ENCODE data around the gene MALRD1. TPM values are rescaled to one million over a fixed set of nuclear protein-coding genes. Genes with fewer than 3 reads are reported as not detected.

Gene MALRD1
- total RNA-seq, 4 donors from 2014 or later = 0.75 to 2.4 (median 0.82) TPM; not detected in 1

- TF ChIP-seq CTCF (IDR thresholded peaks at IDR 0.05) (no peak), EP300 (IDR thresholded peaks at IDR 0.05; ENCODE audit: low read depth) (no peak), POLR2A (IDR thresholded peaks at IDR 0.05) (no peak), POLR2AphosphoS5 (IDR thresholded peaks at IDR 0.05) (no peak)
- Histone ChIP-seq H3K27ac (no peak overlapping the region), H3K9me3 (no peaks in the 10 kb centered on the region), H3K4me3 (no peak overlapping the region), H3K4me1 (no peaks in the 10 kb centered on the region), H3K36me3 (no peaks in the 10 kb centered on the region), H3K27me3 (no peaks in the 10 kb centered on the region)
- intact Hi-C loops (cut with DNase I; ENCODE audit: low total_unique reads) (no loop called here), in situ Hi-C loops (cut with MboI; ENCODE audit: low pct_ligation_motif_present in 1 of 4, low pct_unique_long_range_greater_than_20kb in 1 of 4, low sequenced_read_pairs in 3 of 4) (no loop called here)
- no peak for DNase-seq
- 80 to 90% methylated on average over 2 of the region's 2 CpGs for WGBS, 2 donors (ENCODE audit: low coverage in 1 of 2)
These were observed 403.3 kb downstream of the MALRD1 start for GRCh38 chr10:19451937-19452336.

GRCh38 chr10:19453967-19454366, 405.4 kb downstream of the MALRD1 start:
- no peaks in the 10 kb centered on the region for H3K9me3 ChIP-seq
- H3K27me3 ChIP-seq = no peaks in the 10 kb centered on the region
- no peaks in the 10 kb centered on the region for H3K4me1 ChIP-seq
- H3K27ac ChIP-seq = no peak overlapping the region
- TF ChIP-seq POLR2AphosphoS5 (IDR thresholded peaks at IDR 0.05) (no peak), EP300 (IDR thresholded peaks at IDR 0.05; ENCODE audit: low read depth) (no peak), POLR2A (IDR thresholded peaks at IDR 0.05) (no peak), CTCF (IDR thresholded peaks at IDR 0.05) (no peak)
- H3K4me3 ChIP-seq = no peak overlapping the region
- no peak for DNase-seq
- intact Hi-C loops (cut with DNase I; ENCODE audit: low total_unique reads) = no loop called here
- in situ Hi-C loops (cut with MboI; ENCODE audit: low pct_ligation_motif_present in 1 of 4, low pct_unique_long_range_greater_than_20kb in 1 of 4, low sequenced_read_pairs in 3 of 4) = no loop called here
- no peaks in the 10 kb centered on the region for H3K36me3 ChIP-seq

GRCh38 chr10:19461588-19461987, 413.0 kb downstream of the MALRD1 start:
- H3K9me3 ChIP-seq = no peaks in the 10 kb centered on the region
- no peaks in the 10 kb centered on the region for H3K36me3 ChIP-seq
- H3K4me3 ChIP-seq = no peak overlapping the region
- WGBS, 2 donors (ENCODE audit: low coverage in 1 of 2) = 91 to 93% methylated on average over 3 to 5 of the region's 5 CpGs
- no peaks in the 10 kb centered on the region for H3K27me3 ChIP-seq
- in situ Hi-C loops (cut with MboI; ENCODE audit: low pct_ligation_motif_present in 1 of 4, low pct_unique_long_range_greater_than_20kb in 1 of 4, low sequenced_read_pairs in 3 of 4) = no loop called here
- DNase-seq = no peak
- TF ChIP-seq EP300 (IDR thresholded peaks at IDR 0.05; ENCODE audit: low read depth) = no peak
- no peak for TF ChIP-seq CTCF (IDR thresholded peaks at IDR 0.05)
- no peak for TF ChIP-seq POLR2AphosphoS5 (IDR thresholded peaks at IDR 0.05)
- TF ChIP-seq POLR2A (IDR thresholded peaks at IDR 0.05) = no peak
- intact Hi-C loops (cut with DNase I; ENCODE audit: low total_unique reads) = no loop called here
- H3K27ac ChIP-seq = no peak overlapping the region
- no peaks in the 10 kb centered on the region for H3K4me1 ChIP-seq

GRCh38 chr10:19466709-19467108, 418.1 kb downstream of the MALRD1 start:
- Histone ChIP-seq H3K36me3 (no peaks in the 10 kb centered on the region), H3K9me3 (no peaks in the 10 kb centered on the region), H3K4me1 (no peaks in the 10 kb centered on the region), H3K4me3 (no peak overlapping the region), H3K27ac (no peak overlapping the region), H3K27me3 (no peaks in the 10 kb centered on the region)
- no peak for TF ChIP-seq EP300 (IDR thresholded peaks at IDR 0.05; ENCODE audit: low read depth)
- no peak for TF ChIP-seq CTCF (IDR thresholded peaks at IDR 0.05)
- TF ChIP-seq POLR2AphosphoS5 (IDR thresholded peaks at IDR 0.05) = no peak
- TF ChIP-seq POLR2A (IDR thresholded peaks at IDR 0.05) = no peak
- WGBS, 2 donors (ENCODE audit: low coverage in 1 of 2) = 89 to 97% methylated on average over 6 of the region's 6 CpGs
- DNase-seq = no peak
- intact Hi-C loops (cut with DNase I; ENCODE audit: low total_unique reads) (no loop called here), in situ Hi-C loops (cut with MboI; ENCODE audit: low pct_ligation_motif_present in 1 of 4, low pct_unique_long_range_greater_than_20kb in 1 of 4, low sequenced_read_pairs in 3 of 4) (no loop called here)
